Testis (tissue), 3 donors: ENCODE measurements around the gene DGCR6. TPM values are rescaled to one million over a fixed set of nuclear protein-coding genes. Genes with fewer than 3 reads are reported as not detected.
A peak's percentile ranks its signal among the peaks of the same experiment; 100 is the strongest.
"Not testable (repeated sequence)": the region's sequence is repeated elsewhere in the genome, so short reads cannot be mapped to it uniquely, and the experiment has no call there.

Experiments
- DNase-seq: peaks from one replicate; pipeline ENCODE4 v3.0.0-alpha.2; 2019
- H3K27ac ChIP-seq, 2 donors: fragments of 200-600 bp; sonication (generic); one replicate each; pipeline ENCODE4 v1.5.1; 2019
- H3K27me3 ChIP-seq: fragments of 200-600 bp; sonication (generic); one replicate; pipeline ENCODE4 v1.5.1; 2019
- H3K36me3 ChIP-seq: fragments of 200-600 bp; sonication (generic); one replicate; pipeline ENCODE4 v1.5.1; 2017; ENCODE audit warnings: low read depth; ENCODE audit errors: missing control alignments
- H3K4me1 ChIP-seq: fragments of 200-600 bp; sonication (generic); one replicate; pipeline ENCODE4 v1.5.1; 2019
- H3K4me3 ChIP-seq, 2 donors: fragments of 200-600 bp; sonication (generic); one replicate each; pipeline ENCODE4 v1.5.1; 2017 to 2019
- H3K9me3 ChIP-seq: fragments of 200-600 bp; sonication (generic); one replicate; pipeline ENCODE4 v1.5.1; 2017
- POLR2A ChIP-seq: fragments of 450-650 bp; IDR thresholded peaks from one replicate; pipeline ENCODE4 v1.6.1; 2017; ENCODE audit warnings: antibody characterized with exemption, mild to moderate bottlenecking, moderate library complexity
- WGBS, 2 donors: methylation state at CpG; one replicate each; pipeline ENCODE4 v1.1.5; 2018; 5-methylcytosine and 5-hydroxymethylcytosine counted together
- intact Hi-C: fragments of 100-400 bp; cut with DNase I; formaldehyde crosslinking; loops from one replicate; pipeline ENCODE4 v1.15.1; 2023; ENCODE audit warnings: low total_unique reads
- polyA plus RNA-seq: library from polyadenylated mRNA; stranded (reverse); fragments of 350-450 nt; fragmentation: Illumina TruSeq; extraction: RNeasy Lipid Tissue Mini Kit (QIAGEN cat#74804); gene quantifications from one replicate; pipeline ENCODE4 v1.2.3, GENCODE V29; 2014; ENCODE audit warnings: low read depth, low replicate concordance; ENCODE audit not compliant: insufficient read depth
- total RNA-seq, 2 donors: library from RNA; depleted of rRNA; stranded (reverse); fragments of >200 nt; gene quantifications; one replicate each; pipeline ENCODE4 v1.2.3, GENCODE V29; 2016
- TF ChIP-seq, protein P1 (sequence below), 3 experiments: fragments of 450-650 bp in 2 of 3; fragments of 200-600 bp in 1 of 3; sonication (generic) in 1 of 3; IDR thresholded peaks; one replicate each; pipeline ENCODE4 v1.5.1; 2016 to 2019; ENCODE audit warnings: antibody characterized with exemption in 3 of 3, mild to moderate bottlenecking in 2 of 3, moderate library complexity in 1 of 3

Gene DGCR6
- total and polyA plus RNA-seq, 3 donors from 2014 or later = 9.8 to 21.7 (median 11.0) TPM

DNA sequence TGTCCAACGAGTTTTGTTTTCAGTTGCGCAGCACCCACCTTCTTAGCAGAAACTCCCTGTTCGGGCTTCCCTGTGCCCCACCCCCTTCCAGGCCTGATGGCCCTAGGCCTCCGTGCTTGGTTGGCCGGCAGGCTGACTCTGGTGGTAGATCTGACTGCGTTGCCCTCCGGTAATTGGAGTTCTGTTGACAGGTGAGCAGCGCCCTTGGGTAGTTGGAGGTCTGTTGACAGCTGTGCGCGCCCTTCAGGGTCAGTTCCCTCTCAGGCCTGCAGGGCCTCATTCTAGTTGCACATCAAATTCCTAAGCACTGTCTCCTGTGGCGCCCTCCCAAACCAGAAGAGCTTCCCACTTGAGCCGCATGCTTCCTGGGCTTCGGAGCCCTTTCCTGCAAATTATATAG is 776 bp downstream of the DGCR6 start:
- no CpG with 5 or more reads among the region's 13 CpGs for WGBS, 2 donors
- TF ChIP-seq, protein P1, sequence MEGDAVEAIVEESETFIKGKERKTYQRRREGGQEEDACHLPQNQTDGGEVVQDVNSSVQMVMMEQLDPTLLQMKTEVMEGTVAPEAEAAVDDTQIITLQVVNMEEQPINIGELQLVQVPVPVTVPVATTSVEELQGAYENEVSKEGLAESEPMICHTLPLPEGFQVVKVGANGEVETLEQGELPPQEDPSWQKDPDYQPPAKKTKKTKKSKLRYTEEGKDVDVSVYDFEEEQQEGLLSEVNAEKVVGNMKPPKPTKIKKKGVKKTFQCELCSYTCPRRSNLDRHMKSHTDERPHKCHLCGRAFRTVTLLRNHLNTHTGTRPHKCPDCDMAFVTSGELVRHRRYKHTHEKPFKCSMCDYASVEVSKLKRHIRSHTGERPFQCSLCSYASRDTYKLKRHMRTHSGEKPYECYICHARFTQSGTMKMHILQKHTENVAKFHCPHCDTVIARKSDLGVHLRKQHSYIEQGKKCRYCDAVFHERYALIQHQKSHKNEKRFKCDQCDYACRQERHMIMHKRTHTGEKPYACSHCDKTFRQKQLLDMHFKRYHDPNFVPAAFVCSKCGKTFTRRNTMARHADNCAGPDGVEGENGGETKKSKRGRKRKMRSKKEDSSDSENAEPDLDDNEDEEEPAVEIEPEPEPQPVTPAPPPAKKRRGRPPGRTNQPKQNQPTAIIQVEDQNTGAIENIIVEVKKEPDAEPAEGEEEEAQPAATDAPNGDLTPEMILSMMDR (IDR thresholded peaks at IDR 0.05) = no peak
- TF ChIP-seq POLR2A = no peak
- H3K4me3 ChIP-seq = no peak overlapping the region
- no peaks in the 10 kb centered on the region for H3K4me1 ChIP-seq
- H3K36me3 ChIP-seq = no peaks in the 10 kb centered on the region
- intact Hi-C loops = no loop called here
- DNase-seq = peak; percentile 13
- no peak overlapping the region for H3K27ac ChIP-seq
- H3K9me3 ChIP-seq = no peaks in the 10 kb centered on the region
- no peaks in the 10 kb centered on the region for H3K27me3 ChIP-seq

DNA sequence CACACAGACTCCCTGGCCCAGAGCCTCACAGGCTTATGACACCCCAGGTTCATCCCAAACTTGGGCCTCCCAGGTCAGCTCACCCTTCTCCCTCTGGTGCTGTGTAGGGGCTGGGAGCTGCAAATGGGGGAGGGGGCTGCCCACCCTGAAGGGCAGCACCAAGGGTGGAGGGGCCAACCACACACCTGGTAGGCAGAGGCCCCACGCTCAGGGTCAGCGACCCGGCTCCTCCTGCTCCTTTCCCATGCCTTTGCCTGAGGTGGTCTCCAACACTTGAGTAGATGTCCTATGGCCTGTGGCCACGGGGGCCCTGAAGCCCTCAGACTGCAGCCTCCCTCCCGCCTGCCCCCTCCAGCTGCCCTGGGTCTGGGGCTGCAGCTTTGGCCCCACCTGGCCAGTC is 3.4 kb downstream of the DGCR6 start:
- Histone ChIP-seq H3K9me3 (no peaks in the 10 kb centered on the region), H3K36me3 (no peaks in the 10 kb centered on the region), H3K4me3 (no peak overlapping the region), H3K27ac (no peak overlapping the region), H3K27me3 (no peaks in the 10 kb centered on the region), H3K4me1 (no peaks in the 10 kb centered on the region)
- intact Hi-C loops = no loop called here
- TF ChIP-seq POLR2A = no peak
- TF ChIP-seq, protein P1 (IDR thresholded peaks at IDR 0.05) = no peak
- WGBS, 2 donors = no CpG with 5 or more reads among the region's 5 CpGs
- no peak for DNase-seq

DNA sequence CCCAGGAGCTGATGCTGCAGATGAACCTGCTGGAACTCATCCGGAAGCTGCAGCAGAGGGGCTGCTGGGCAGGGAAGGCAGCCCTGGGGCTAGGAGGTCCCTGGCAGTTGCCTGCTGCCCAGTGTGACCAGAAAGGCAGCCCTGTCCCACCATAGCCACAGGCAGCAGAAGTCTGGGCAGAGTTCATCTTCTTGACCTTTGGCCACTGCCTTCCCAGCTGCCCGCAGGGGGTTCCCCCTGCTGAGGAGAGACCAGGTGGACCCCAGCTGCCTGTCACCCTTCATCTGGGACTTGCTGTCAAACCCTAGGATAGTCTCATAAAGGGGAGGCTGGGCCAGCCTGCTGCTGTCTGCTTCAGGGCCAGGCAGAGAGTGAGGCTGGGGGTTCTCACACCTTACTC is 5.4 kb downstream of the DGCR6 start:
- WGBS, 2 donors = no CpG with 5 or more reads among the region's 2 CpGs
- H3K27ac ChIP-seq, H3K36me3 ChIP-seq, DNase-seq, H3K9me3 ChIP-seq, H3K4me1 ChIP-seq, H3K27me3 ChIP-seq, intact Hi-C loops, H3K4me3 ChIP-seq: not testable (repeated sequence)

DNA sequence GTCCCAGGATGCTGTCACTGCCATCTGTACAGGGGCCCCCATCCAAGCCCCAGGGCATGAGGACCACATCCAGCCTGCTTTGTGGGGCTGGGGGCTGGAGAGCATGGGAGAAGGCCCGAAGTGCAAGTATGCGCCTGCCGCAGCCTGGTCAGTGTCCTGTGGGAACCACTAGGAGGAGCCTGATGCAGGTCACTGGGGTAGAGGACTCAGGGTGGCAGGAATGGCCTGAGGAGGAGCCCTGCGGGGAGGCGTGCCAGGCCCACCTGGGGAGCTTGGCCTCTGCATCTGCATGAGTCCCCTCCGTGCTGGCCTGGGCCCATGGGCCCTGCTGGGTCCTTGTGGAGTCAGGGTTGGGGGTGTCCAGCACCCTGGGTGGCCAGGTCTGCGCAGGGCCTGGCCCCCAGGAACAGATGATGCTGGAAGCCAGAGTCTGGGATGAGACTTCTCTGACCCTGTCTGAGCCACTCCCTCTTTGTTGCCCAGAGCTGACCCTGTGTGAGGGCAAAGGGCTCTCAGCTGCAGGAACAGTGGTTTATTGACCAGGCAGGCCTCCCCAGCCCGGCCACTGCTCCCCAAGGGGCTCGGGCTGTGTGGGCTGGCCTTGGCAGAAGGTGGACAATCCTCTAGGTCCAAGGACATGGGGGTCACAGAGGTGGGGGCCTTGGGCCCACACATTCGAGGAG is 6.3 kb downstream of the DGCR6 start:
- DNase-seq, H3K36me3 ChIP-seq, H3K27ac ChIP-seq, H3K4me3 ChIP-seq, H3K4me1 ChIP-seq, H3K9me3 ChIP-seq, H3K27me3 ChIP-seq, intact Hi-C loops: not testable (repeated sequence)
- WGBS, 2 donors = no CpG with 5 or more reads among the region's 10 CpGs

DNA sequence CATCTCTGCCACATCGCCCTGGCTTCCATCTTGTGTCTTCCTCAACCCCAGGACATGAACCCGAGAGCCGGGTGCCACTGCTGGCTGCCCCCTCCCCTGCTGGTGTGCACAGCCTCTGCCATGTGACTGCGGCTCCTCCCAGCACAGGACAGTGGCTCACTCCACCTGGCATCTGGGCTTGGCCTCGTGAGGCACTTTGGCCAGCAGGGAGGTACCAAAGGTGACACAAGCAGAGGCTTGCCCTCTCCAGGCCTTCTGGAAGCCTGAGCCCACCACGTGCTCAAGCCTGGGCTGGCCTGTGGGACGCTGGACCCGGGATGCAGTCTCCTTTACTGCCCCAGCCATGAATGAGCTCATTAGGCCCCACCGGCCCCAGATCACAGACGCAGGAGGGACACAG is 8.4 kb downstream of the DGCR6 start:
- H3K4me3 ChIP-seq, intact Hi-C loops, H3K27ac ChIP-seq, H3K4me1 ChIP-seq, DNase-seq, H3K27me3 ChIP-seq, H3K36me3 ChIP-seq, H3K9me3 ChIP-seq: not testable (repeated sequence)
- WGBS, 2 donors = no CpG with 5 or more reads among the region's 10 CpGs

DNA sequence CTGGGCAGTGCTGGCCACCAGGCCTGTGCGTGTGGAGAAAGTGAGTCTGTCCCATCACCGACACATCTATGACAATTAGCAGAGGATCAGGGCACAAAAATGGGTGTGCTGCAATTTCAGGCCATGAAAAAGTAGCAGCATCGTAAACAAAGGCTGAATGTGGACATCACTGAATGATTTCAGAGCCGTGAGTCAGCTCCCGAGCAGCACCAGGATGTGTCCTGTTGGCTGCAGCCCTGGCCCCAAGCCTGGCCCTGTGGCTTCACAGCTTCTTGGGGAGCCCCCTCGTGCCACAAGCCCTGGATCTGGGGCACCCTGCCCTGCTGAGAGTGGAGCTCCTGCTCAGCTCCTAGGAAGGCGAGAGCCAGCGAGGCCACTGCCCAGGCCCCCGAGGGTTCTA is 9.4 kb downstream of the DGCR6 start:
- DNase-seq, H3K36me3 ChIP-seq, H3K4me3 ChIP-seq, H3K4me1 ChIP-seq, H3K27me3 ChIP-seq, H3K9me3 ChIP-seq, intact Hi-C loops, H3K27ac ChIP-seq: not testable (repeated sequence)
- WGBS, 2 donors = no CpG with 5 or more reads among the region's 9 CpGs

DNA sequence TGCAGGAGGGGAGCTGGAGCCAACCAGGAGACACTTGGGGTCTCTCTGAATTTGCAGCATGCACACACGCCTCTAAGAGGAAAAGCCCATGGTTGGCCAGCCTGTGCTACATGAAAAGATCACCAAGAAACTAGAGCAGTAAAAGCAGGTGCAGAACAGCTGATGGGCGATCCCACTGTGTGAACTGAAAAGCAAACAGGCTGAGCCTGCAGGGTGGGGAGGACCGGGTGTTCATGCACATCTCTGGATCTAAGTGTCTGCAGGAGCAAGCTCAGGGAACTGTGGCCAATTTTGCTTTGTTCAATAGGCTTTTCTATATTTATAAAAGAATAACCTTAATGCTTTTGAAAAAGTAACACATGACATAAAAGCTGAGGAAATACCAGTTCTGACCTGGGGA is 11.7 kb downstream of the DGCR6 start:
- H3K9me3 ChIP-seq, H3K27me3 ChIP-seq, H3K27ac ChIP-seq, H3K4me1 ChIP-seq, H3K4me3 ChIP-seq, H3K36me3 ChIP-seq, DNase-seq, intact Hi-C loops: not testable (repeated sequence)
- WGBS, 2 donors = 33% methylated on average over 1 of the region's 3 CpGs; no CpG with 5 or more reads in 1 of the 2 donors

DNA sequence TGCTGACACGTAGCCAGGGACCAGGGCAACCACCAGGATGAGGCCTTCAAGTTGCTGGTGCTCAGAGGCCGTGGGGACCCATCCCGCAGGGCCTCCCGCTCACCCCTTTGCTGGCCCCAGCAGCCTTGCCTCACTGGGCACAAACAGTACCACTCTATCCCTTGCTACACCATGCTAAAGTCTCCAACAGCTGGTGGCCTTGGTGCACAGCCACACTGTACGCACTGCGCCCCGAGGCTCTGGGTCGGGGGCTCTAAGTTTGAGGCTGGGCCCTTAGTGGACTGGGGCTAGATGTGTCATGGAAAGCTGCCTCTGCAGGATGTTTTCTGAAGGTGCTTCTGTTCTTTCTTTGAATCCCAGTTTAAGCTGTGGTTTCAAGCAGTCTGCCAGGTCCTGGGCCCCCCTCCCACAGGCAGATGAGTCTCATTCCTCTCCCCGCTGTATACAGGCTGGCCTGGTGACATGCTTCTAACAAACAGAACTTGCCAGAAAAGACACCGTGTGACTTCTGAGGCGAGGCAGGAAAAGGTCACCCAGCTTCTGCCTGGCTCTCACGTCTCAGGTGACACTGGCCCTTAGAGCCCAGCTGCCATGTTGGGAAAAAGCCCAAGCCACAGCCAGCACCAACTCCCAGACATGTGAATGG is 14.3 kb downstream of the DGCR6 start:
- H3K27ac ChIP-seq, H3K36me3 ChIP-seq, H3K4me1 ChIP-seq, H3K27me3 ChIP-seq, H3K4me3 ChIP-seq, intact Hi-C loops, DNase-seq, H3K9me3 ChIP-seq: not testable (repeated sequence)
- no CpG with 5 or more reads among the region's 12 CpGs for WGBS, 2 donors
